K562 (cell line): ENCODE data around the gene AKNA. TPM values are rescaled to one million over a fixed set of nuclear protein-coding genes. Genes with fewer than 3 reads are reported as not detected.

Experiments used
- ARID4B ChIP-seq: sonication (generic); formaldehyde crosslinking; IDR thresholded peaks from 2 replicates; pipeline ENCODE4 v1.8.0; 2022; ENCODE audit warnings: mild to moderate bottlenecking, missing genetic modification reagents
- ATF2 ChIP-seq: sonication (generic); formaldehyde crosslinking; IDR thresholded peaks from 2 replicates; pipeline ENCODE4 v1.8.1; 2022; ENCODE audit warnings: missing genetic modification reagents
- CBX5 ChIP-seq: IDR thresholded peaks from 2 replicates; pipeline ENCODE4 v1.6.1; 2014; ENCODE audit warnings: low read depth, borderline replicate concordance
- CTCF ChIP-seq, 3 experiments: IDR thresholded peaks in 2 of 3; conservative IDR thresholded peaks in 1 of 3; 2 replicates each; pipeline ENCODE4 v1.5.1; 2011 to 2012; ENCODE audit warnings: low read length in 3 of 3, mild to moderate bottlenecking in 3 of 3, control low read depth in 2 of 3, improper control_type of control experiment in 1 of 3, inconsistent platforms in 1 of 3, low read depth in 1 of 3, mixed read lengths in 1 of 3, moderate library complexity in 1 of 3; ENCODE audit not compliant: insufficient read depth in 2 of 3
- DIDO1 ChIP-seq: fragments of 450-650 bp; IDR thresholded peaks from 2 replicates; pipeline ENCODE4 v1.6.1; 2016; ENCODE audit warnings: low read depth, missing biosample characterization, missing genetic modification characterization
- HNRNPL ChIP-seq: fragments of 200-400 bp; formaldehyde crosslinking; IDR thresholded peaks from 2 replicates; pipeline ENCODE4 v1.6.1; 2017; ENCODE audit warnings: low read depth, mild to moderate bottlenecking, low read length
- KDM4B ChIP-seq, 2 experiments: fragments of 450-650 bp in 1 of 2; sonication (generic) in 1 of 2; IDR thresholded peaks; 2 replicates each; pipeline ENCODE4 v1.6.1; 2016 to 2017; ENCODE audit warnings: borderline replicate concordance in 2 of 2, antibody characterized with exemption in 1 of 2, low read depth in 1 of 2, mild to moderate bottlenecking in 1 of 2
- NR4A1 ChIP-seq, 2 experiments: fragments of 250-450 bp in 1 of 2; fragments of 450-650 bp in 1 of 2; sonication (Bioruptor Pico) in 1 of 2; IDR thresholded peaks; 2 replicates each; pipeline versions ENCODE4 v1.4.0 to v1.6.1; 2016 to 2020; ENCODE audit warnings: mild to moderate bottlenecking in 2 of 2, missing compliant biosample characterization in 1 of 2, missing genetic modification characterization in 1 of 2, moderate library complexity in 1 of 2
- SAFB2 ChIP-seq: fragments of 200-400 bp; formaldehyde crosslinking; IDR thresholded peaks from 2 replicates; pipeline ENCODE4 v1.6.1; 2018; ENCODE audit warnings: borderline replicate concordance, low read length, low read depth, moderate library complexity; ENCODE audit not compliant: severe bottlenecking
- TBL1XR1 ChIP-seq, 2 experiments: IDR thresholded peaks; 2 replicates each; pipeline ENCODE4 v1.6.1; 2012; ENCODE audit warnings: improper control_type of control experiment in 2 of 2, low read length in 2 of 2, mild to moderate bottlenecking in 1 of 2
- TCF15 ChIP-seq: fragments of 250-450 bp; sonication (Bioruptor Pico); IDR thresholded peaks from 2 replicates; pipeline ENCODE4 v1.8.0; 2022; ENCODE audit warnings: moderate library complexity, mild to moderate bottlenecking, inconsistent platforms
- XRCC4 ChIP-seq: IDR thresholded peaks from one replicate; pipeline ENCODE4 v1.6.1; 2011; ENCODE audit not compliant: insufficient read depth, insufficient read length; ENCODE audit errors: extremely low read depth
- XRCC5 ChIP-seq: fragments of 200-400 bp; formaldehyde crosslinking; IDR thresholded peaks from 2 replicates; pipeline ENCODE4 v1.6.1; 2017; ENCODE audit warnings: low read depth, mild to moderate bottlenecking, low read length
- ZBTB26 ChIP-seq: fragments of 450-650 bp; formaldehyde crosslinking; IDR thresholded peaks from 2 replicates; pipeline ENCODE4 v1.4.0; 2022; ENCODE audit warnings: missing genetic modification characterization
- ZKSCAN3 ChIP-seq: fragments of 250-450 bp; sonication (Bioruptor Pico); IDR thresholded peaks from 2 replicates; pipeline ENCODE4 v1.4.0; 2020
- ZNF324 ChIP-seq: fragments of 250-450 bp; sonication (Bioruptor Pico); IDR thresholded peaks from 2 replicates; pipeline ENCODE4 v1.4.0; 2020; ENCODE audit warnings: mild to moderate bottlenecking
- ZNF644 ChIP-seq: fragments of 200-800 bp; sonication (Bioruptor generic); IDR thresholded peaks from 2 replicates; pipeline ENCODE4 v1.6.1; 2016; ENCODE audit warnings: low read depth, missing genetic modification characterization, missing compliant biosample characterization
- polyA plus RNA-seq, 8 experiments: library from polyadenylated mRNA; depleted of rRNA in 4 of 8; stranded (reverse) in 5 of 8; unstranded in 3 of 8; fragments of >200 nt; fragmentation: Nextera tagmentation in 2 of 8; fragmentation: Illumina TruSeq in 1 of 8; extraction: Ambion mirVana in 2 of 8; extraction: Trizol in 1 of 8; gene quantifications; 2 replicates each; pipeline versions ENCODE4 v1.2.1 to v1.2.3, GENCODE V29; 2011 to 2014; ENCODE audit warnings: inconsistent platforms in 1 of 8, missing spikeins in 1 of 8
- total RNA-seq, 7 experiments: library from RNA; depleted of rRNA in 6 of 7; stranded (reverse); fragments of >200 nt in 6 of 7; fragmentation: Illumina TruSeq in 2 of 7; extraction: Trizol in 2 of 7; gene quantifications; 2 replicates each; pipeline versions ENCODE4 v1.2.1 to v1.2.3, GENCODE V29; 2011 to 2021; ENCODE audit warnings: low replicate concordance in 1 of 7

The AKNA gene
- total and polyA plus RNA-seq, 9 of the 15 experiments (the other 6 are each of a cell fraction or from before 2014, with no cell fraction given): 0.29 to 20.5 (median 3.9) TPM

GRCh38 chr9:114339130-114339908 is 48.5 kb downstream of the AKNA start (continued):
- no peak for TF ChIP-seq HNRNPL
- no peak for TF ChIP-seq CBX5
- 0 out of 4 replicates have a peak, but pooled peaks of 1 of the 2 experiments have one; percentile 9 for TF ChIP-seq KDM4B (IDR thresholded peaks at IDR 0.05; ENCODE audit: borderline replicate concordance in 2 of 2, low read depth in 1 of 2)
- TF ChIP-seq SAFB2: no peak
- no peak for TF ChIP-seq DIDO1 (tag)
- no peak for TF ChIP-seq ZBTB26 (CRISPR knock-in tag)
- no peak for TF ChIP-seq ZNF644 (tag)
- TF ChIP-seq TBL1XR1 (IDR thresholded peaks at IDR 0.05; ENCODE audit: low read length in 2 of 2): no peak
- TF ChIP-seq CTCF (IDR thresholded peaks at IDR 0.05 in 2 of 3, conservative IDR thresholded peaks at IDR 0.05 in 1 of 3; ENCODE audit: insufficient read depth in 2 of 3, low read depth in 1 of 3, low read length in 3 of 3): peak; percentile 83 to 95 (median 86)
- no peak for TF ChIP-seq XRCC4
- no peak for TF ChIP-seq ATF2
- TF ChIP-seq XRCC5: peak; percentile 83; the same call in 1 of the 2 replicates
- no peak for TF ChIP-seq TCF15 (CRISPR knock-in tag)
- TF ChIP-seq ZNF324 (CRISPR knock-in tag): no peak
- no peak for TF ChIP-seq ARID4B (CRISPR knock-in tag)
- no peak for TF ChIP-seq ZKSCAN3 (CRISPR knock-in tag)
- no peak for TF ChIP-seq NR4A1 (CRISPR knock-in tag; IDR thresholded peaks at IDR 0.05)
- no peak for TF ChIP-seq NR4A1 (tag; IDR thresholded peaks at IDR 0.05)
